ENCODE measurements around the gene NOM1. TPM values are rescaled to one million over a fixed set of nuclear protein-coding genes. Genes with fewer than 3 reads are reported as not detected.

Gene NOM1
- total and polyA plus RNA-seq, 7 donors = 1.8 to 19.1 (median 14.1) TPM

- DNase-seq = no peak
- no peaks in the 10 kb centered on the region for H3K36me3 ChIP-seq
- 1% methylated on average over 75 of the region's 75 CpGs for WGBS, 2 donors
- H3K9me3 ChIP-seq = peaks cover 0 to 3% (median 1%) of the 10 kb centered on the region in 4 donors
- no peak overlapping the region for H3K27ac ChIP-seq
- TF ChIP-seq POLR2AphosphoS5 (IDR thresholded peaks at IDR 0.05) (no peak), POLR2A (IDR thresholded peaks at IDR 0.05) (no peak), CTCF (IDR thresholded peaks at IDR 0.05) (no peak), EP300 (IDR thresholded peaks at IDR 0.05) (no peak)
- H3K27me3 ChIP-seq = peaks cover 56 to 98% (median 73%) of the 10 kb centered on the region in 3 donors
- intact Hi-C loops (cut with DNase I) = no loop called here
- H3K4me1 ChIP-seq = peaks cover 0 to 49% (median 45%) of the 10 kb centered on the region in 4 donors
- peak overlapping the region in 3 of 4 donors; percentile 38 to 47 (median 44) for H3K4me3 ChIP-seq
Measured at GRCh38 chr7:156999958-157000726, 50.6 kb downstream of the NOM1 start.

GRCh38 chr7:157000741-157001653 is 51.5 kb downstream of the NOM1 start:
- peak overlapping the region in 2 of 4 donors; percentile 44 to 47 for H3K4me3 ChIP-seq
- H3K27me3 ChIP-seq = peaks cover 64 to 99% (median 82%) of the 10 kb centered on the region in 3 donors
- H3K36me3 ChIP-seq = no peaks in the 10 kb centered on the region
- DNase-seq = no peak
- peaks cover 0 to 58% (median 53%) of the 10 kb centered on the region in 4 donors for H3K4me1 ChIP-seq
- TF ChIP-seq EP300 (IDR thresholded peaks at IDR 0.05) = no peak
- TF ChIP-seq POLR2AphosphoS5 (IDR thresholded peaks at IDR 0.05) = no peak
- TF ChIP-seq CTCF (IDR thresholded peaks at IDR 0.05) = no peak
- TF ChIP-seq POLR2A (IDR thresholded peaks at IDR 0.05) = no peak
- H3K9me3 ChIP-seq = peaks cover 0 to 3% (median 1%) of the 10 kb centered on the region in 4 donors
- H3K27ac ChIP-seq = no peak overlapping the region
- WGBS, 2 donors = 25 to 45% methylated on average over 25 of the region's 25 CpGs
- intact Hi-C loops (cut with DNase I) = no loop called here

GRCh38 chr7:157001920-157002818 is 52.7 kb downstream of the NOM1 start:
- Histone ChIP-seq H3K4me3 (no peak overlapping the region), H3K36me3 (no peaks in the 10 kb centered on the region), H3K27ac (no peak overlapping the region), H3K27me3 (peaks cover 63 to 99% (median 93%) of the 10 kb centered on the region in 3 donors), H3K9me3 (peaks cover 0 to 2% (median under 1%) of the 10 kb centered on the region in 4 donors), H3K4me1 (peaks cover 0 to 61% (median 53%) of the 10 kb centered on the region in 4 donors)
- intact Hi-C loops (cut with DNase I) = no loop called here
- TF ChIP-seq POLR2AphosphoS5 (IDR thresholded peaks at IDR 0.05) (no peak), CTCF (IDR thresholded peaks at IDR 0.05) (no peak), POLR2A (IDR thresholded peaks at IDR 0.05) (no peak), EP300 (IDR thresholded peaks at IDR 0.05) (no peak)
- 29 to 76% methylated on average over 32 of the region's 32 CpGs for WGBS, 2 donors
- DNase-seq = no peak

GRCh38 chr7:157002819-157003421 is 53.4 kb downstream of the NOM1 start:
- intact Hi-C loops (cut with DNase I) = no loop called here
- Histone ChIP-seq H3K36me3 (no peaks in the 10 kb centered on the region), H3K9me3 (no peaks in the 10 kb centered on the region), H3K27ac (no peak overlapping the region), H3K27me3 (peaks cover 63 to 100% (median 95%) of the 10 kb centered on the region in 3 donors), H3K4me3 (no peak overlapping the region), H3K4me1 (peaks cover 0 to 61% (median 53%) of the 10 kb centered on the region in 4 donors)
- TF ChIP-seq POLR2A (IDR thresholded peaks at IDR 0.05) = no peak
- no peak for TF ChIP-seq CTCF (IDR thresholded peaks at IDR 0.05)
- no peak for TF ChIP-seq POLR2AphosphoS5 (IDR thresholded peaks at IDR 0.05)
- no peak for TF ChIP-seq EP300 (IDR thresholded peaks at IDR 0.05)
- WGBS, 2 donors = 18 to 40% methylated on average over 47 of the region's 47 CpGs
- DNase-seq = no peak
